Neural progenitor cell (in vitro differentiated cells): ENCODE results near the gene ASAP2. TPM values are rescaled to one million over a fixed set of nuclear protein-coding genes. Genes with fewer than 3 reads are reported as not detected.

Experiments
- DNase-seq: peaks from one replicate; pipeline ENCODE4 v3.0.0-alpha.2; 2016; ENCODE audit warnings: low spot score
- H2AFZ ChIP-seq: fragments of 200-600 bp; sonication (generic); replicated peaks from 2 replicates; pipeline ENCODE4 v1.6.1; 2016; ENCODE audit warnings: antibody characterized with exemption
- H3F3A ChIP-seq: fragments of 200-600 bp; sonication (generic); 2 replicates; pipeline ENCODE4 v1.6.1; 2016; ENCODE audit warnings: antibody characterized with exemption, low read depth
- H3K27ac ChIP-seq: fragments of 200-600 bp; sonication (generic); 2 replicates; pipeline ENCODE4 v1.5.1; 2016; ENCODE audit warnings: mild to moderate bottlenecking
- H3K27me3 ChIP-seq: fragments of 200-600 bp; sonication (generic); 2 replicates; pipeline ENCODE4 v1.6.1; 2016; ENCODE audit warnings: mild to moderate bottlenecking, moderate library complexity
- H3K36me3 ChIP-seq: fragments of 200-600 bp; sonication (generic); 2 replicates; pipeline ENCODE4 v1.5.1; 2016
- H3K4me1 ChIP-seq: fragments of 200-600 bp; sonication (generic); 2 replicates; pipeline ENCODE4 v1.6.1; 2016; ENCODE audit warnings: mixed run types
- H3K4me2 ChIP-seq: fragments of 200-600 bp; sonication (generic); 2 replicates; pipeline ENCODE4 v1.6.1; 2016
- H3K4me3 ChIP-seq: fragments of 200-600 bp; sonication (generic); 2 replicates; pipeline ENCODE4 v1.5.1; 2016
- H3K79me2 ChIP-seq: fragments of 200-600 bp; sonication (generic); 2 replicates; pipeline ENCODE4 v1.6.1; 2016; ENCODE audit warnings: low read depth
- H3K9ac ChIP-seq: fragments of 200-600 bp; sonication (generic); 2 replicates; pipeline ENCODE4 v1.6.1; 2016
- H3K9me3 ChIP-seq: fragments of 200-600 bp; sonication (generic); 2 replicates; pipeline ENCODE4 v1.5.1; 2016; ENCODE audit warnings: low read depth
- H4K20me1 ChIP-seq: fragments of 200-600 bp; sonication (generic); 2 replicates; pipeline ENCODE4 v1.6.1; 2016; ENCODE audit warnings: low read depth
- H3K27ac Mint-ChIP-seq: 3 replicates; pipeline ENCODE4 v1.8.0; 2021; ENCODE audit warnings: mixed read lengths
- H3K27me3 Mint-ChIP-seq: 2 replicates; pipeline ENCODE4 v1.8.0; 2022; ENCODE audit warnings: low read depth, mild to moderate bottlenecking, inconsistent platforms, moderate library complexity, mixed read lengths; ENCODE audit not compliant: insufficient read depth
- H3K36me3 Mint-ChIP-seq: 3 replicates; pipeline ENCODE4 v1.8.0; 2021; ENCODE audit warnings: mixed read lengths
- H3K4me1 Mint-ChIP-seq: 3 replicates; pipeline ENCODE4 v1.8.0; 2021; ENCODE audit warnings: mixed read lengths
- H3K4me3 Mint-ChIP-seq: 3 replicates; pipeline ENCODE4 v1.8.0; 2021; ENCODE audit warnings: mild to moderate bottlenecking, moderate library complexity, mixed read lengths
- H3K9me3 Mint-ChIP-seq: 3 replicates; pipeline ENCODE4 v1.8.0; 2020; ENCODE audit warnings: mixed read lengths
- EZH2 ChIP-seq: fragments of 200-600 bp; sonication (generic); IDR thresholded peaks from 2 replicates; pipeline ENCODE4 v1.6.1; 2017; ENCODE audit warnings: antibody characterized with exemption, mild to moderate bottlenecking, moderate library complexity
- EZH2phosphoT487 ChIP-seq: fragments of 200-600 bp; sonication (generic); IDR thresholded peaks from 2 replicates; pipeline ENCODE4 v1.6.1; 2017; ENCODE audit warnings: antibody characterized with exemption
- total RNA-seq: library from RNA; depleted of rRNA; stranded (reverse); fragments of >200 nt; gene quantifications from 2 replicates; pipeline ENCODE4 v1.2.3, GENCODE V29; 2015; ENCODE audit warnings: low replicate concordance
- TF ChIP-seq, protein P1 (sequence below): fragments of 200-600 bp; sonication (generic); IDR thresholded peaks from 2 replicates; pipeline ENCODE4 v1.5.1; 2017; ENCODE audit warnings: antibody characterized with exemption, mild to moderate bottlenecking

ASAP2 gene
- total RNA-seq, 1 donor from 2014 or later, result 31.7 TPM

- H3K4me1 Mint-ChIP-seq, result peaks cover 36% of the 10 kb centered on the region
- DNase-seq, result no peak
- H3K36me3 Mint-ChIP-seq, result peaks cover 48% of the 10 kb centered on the region
- Histone ChIP-seq H3K79me2 (no peaks in the 10 kb centered on the region), H3K4me1 (peaks cover 15% of the 10 kb centered on the region), H3F3A (peaks cover 10% of the 10 kb centered on the region), H3K4me3 (no peak overlapping the region), H3K36me3 (peaks cover 6% of the 10 kb centered on the region), H3K27ac (no peak overlapping the region), H4K20me1 (peaks cover 21% of the 10 kb centered on the region), H3K4me2 (no peak overlapping the region), H2AFZ (no peak overlapping the region), H3K9me3 (no peaks in the 10 kb centered on the region), H3K9ac (no peak overlapping the region), H3K27me3 (no peaks in the 10 kb centered on the region)
- H3K27me3 Mint-ChIP-seq, result peaks cover 4% of the 10 kb centered on the region
- TF ChIP-seq, protein P1, sequence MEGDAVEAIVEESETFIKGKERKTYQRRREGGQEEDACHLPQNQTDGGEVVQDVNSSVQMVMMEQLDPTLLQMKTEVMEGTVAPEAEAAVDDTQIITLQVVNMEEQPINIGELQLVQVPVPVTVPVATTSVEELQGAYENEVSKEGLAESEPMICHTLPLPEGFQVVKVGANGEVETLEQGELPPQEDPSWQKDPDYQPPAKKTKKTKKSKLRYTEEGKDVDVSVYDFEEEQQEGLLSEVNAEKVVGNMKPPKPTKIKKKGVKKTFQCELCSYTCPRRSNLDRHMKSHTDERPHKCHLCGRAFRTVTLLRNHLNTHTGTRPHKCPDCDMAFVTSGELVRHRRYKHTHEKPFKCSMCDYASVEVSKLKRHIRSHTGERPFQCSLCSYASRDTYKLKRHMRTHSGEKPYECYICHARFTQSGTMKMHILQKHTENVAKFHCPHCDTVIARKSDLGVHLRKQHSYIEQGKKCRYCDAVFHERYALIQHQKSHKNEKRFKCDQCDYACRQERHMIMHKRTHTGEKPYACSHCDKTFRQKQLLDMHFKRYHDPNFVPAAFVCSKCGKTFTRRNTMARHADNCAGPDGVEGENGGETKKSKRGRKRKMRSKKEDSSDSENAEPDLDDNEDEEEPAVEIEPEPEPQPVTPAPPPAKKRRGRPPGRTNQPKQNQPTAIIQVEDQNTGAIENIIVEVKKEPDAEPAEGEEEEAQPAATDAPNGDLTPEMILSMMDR, result no peak
- TF ChIP-seq EZH2, result no peak
- TF ChIP-seq EZH2phosphoT487, result no peak
- no peak overlapping the region for H3K27ac Mint-ChIP-seq
- no peaks in the 10 kb centered on the region for H3K9me3 Mint-ChIP-seq
- no peak overlapping the region for H3K4me3 Mint-ChIP-seq
Measured at GRCh38 chr2:9355270-9355669, 148.7 kb downstream of the ASAP2 start.

- H3K36me3 Mint-ChIP-seq, result peaks cover 47% of the 10 kb centered on the region
- no peak overlapping the region for H3K4me3 ChIP-seq
- peak overlapping the region; percentile 8 for H3K4me3 Mint-ChIP-seq
Measured at GRCh38 chr2:9355716-9356115, 149.1 kb downstream of the ASAP2 start.

GRCh38 chr2:9356261-9356660, 149.6 kb downstream of the ASAP2 start:
- Histone ChIP-seq H3K4me1 (peaks cover 15% of the 10 kb centered on the region), H3K27me3 (no peaks in the 10 kb centered on the region), H3K27ac (no peak overlapping the region), H3K9me3 (no peaks in the 10 kb centered on the region), H3F3A (peaks cover 10% of the 10 kb centered on the region), H2AFZ (no peak overlapping the region), H3K36me3 (peaks cover 6% of the 10 kb centered on the region), H3K9ac (no peak overlapping the region), H3K4me2 (peak overlapping the region; percentile 60), H3K4me3 (no peak overlapping the region), H4K20me1 (peaks cover 14% of the 10 kb centered on the region), H3K79me2 (no peaks in the 10 kb centered on the region)
- peak overlapping the region; percentile 48 for H3K27ac Mint-ChIP-seq
- no peaks in the 10 kb centered on the region for H3K9me3 Mint-ChIP-seq
- peak; percentile 44 for DNase-seq
- H3K4me3 Mint-ChIP-seq, result peak overlapping the region; percentile 8
- H3K36me3 Mint-ChIP-seq, result peaks cover 44% of the 10 kb centered on the region
- no peak for TF ChIP-seq EZH2
- TF ChIP-seq, protein P1, result no peak
- no peak for TF ChIP-seq EZH2phosphoT487
- peaks cover 4% of the 10 kb centered on the region for H3K27me3 Mint-ChIP-seq
- H3K4me1 Mint-ChIP-seq, result peaks cover 36% of the 10 kb centered on the region

More at GRCh38 chr2:9355716-9356115, 149.1 kb downstream of the ASAP2 start:
- Mint-ChIP-seq H3K4me1 (peaks cover 36% of the 10 kb centered on the region), H3K9me3 (no peaks in the 10 kb centered on the region), H3K27me3 (peaks cover 4% of the 10 kb centered on the region), H3K27ac (peak overlapping the region; percentile 10)
- no peak for DNase-seq
- no peak overlapping the region for H3K27ac ChIP-seq
- no peak overlapping the region for H2AFZ ChIP-seq
- H3K79me2 ChIP-seq, result no peaks in the 10 kb centered on the region
- H3F3A ChIP-seq, result peaks cover 10% of the 10 kb centered on the region
- no peaks in the 10 kb centered on the region for H3K9me3 ChIP-seq
- no peak overlapping the region for H3K9ac ChIP-seq
- TF ChIP-seq, protein P1, result no peak
- no peaks in the 10 kb centered on the region for H3K27me3 ChIP-seq
- H3K36me3 ChIP-seq, result peaks cover 6% of the 10 kb centered on the region
- peaks cover 15% of the 10 kb centered on the region for H3K4me1 ChIP-seq
- H3K4me2 ChIP-seq, result peak overlapping the region; percentile 60
- H4K20me1 ChIP-seq, result peaks cover 20% of the 10 kb centered on the region
